ENCODE results near the gene S100PBP.

Gene S100PBP

GRCh38 chr1:32797456-32797855 is 20.0 kb upstream of the S100PBP start:
- no peak overlapping the region for H3K4me2 ChIP-seq (ENCODE audit: low read depth, low read length)
- no peaks in the 10 kb centered on the region for H3K4me1 ChIP-seq (ENCODE audit: low read length)
- H3K9ac ChIP-seq (ENCODE audit: low read length), result no peak overlapping the region
- TF ChIP-seq CTCF (IDR thresholded peaks at IDR 0.05; ENCODE audit: low read length) (no peak), EZH2 (optimal IDR thresholded peaks at IDR 0.05; ENCODE audit: low read depth, low read length) (no peak), EZH2phosphoT487 (IDR thresholded peaks at IDR 0.05; ENCODE audit: low read length) (no peak)
- H3K4me3 ChIP-seq (ENCODE audit: low read length), result no peak overlapping the region
- no peaks in the 10 kb centered on the region for H3K9me2 ChIP-seq (replicated peaks; ENCODE audit: insufficient read depth, low read length)
- H3K79me2 ChIP-seq (ENCODE audit: low read length), result peaks cover 38% of the 10 kb centered on the region
- H4K20me1 ChIP-seq (ENCODE audit: insufficient read depth, low read length), result no peaks in the 10 kb centered on the region; the same call in 1 of the 2 replicates
- H2AFZ ChIP-seq (ENCODE audit: low read length), result no peak overlapping the region
- no peak for DNase-seq
- no peaks in the 10 kb centered on the region for H3K27me3 ChIP-seq (replicated peaks; ENCODE audit: insufficient read depth, low read length)
- no peak overlapping the region for H3K27ac ChIP-seq (ENCODE audit: low read length)
- H3K9me3 ChIP-seq (replicated peaks; ENCODE audit: insufficient read depth, low read length), result no peaks in the 10 kb centered on the region
- H3F3A ChIP-seq (ENCODE audit: insufficient read depth, low read length), result no peaks in the 10 kb centered on the region
- H3K36me3 ChIP-seq (replicated peaks; ENCODE audit: insufficient read depth, low read length), result no peaks in the 10 kb centered on the region; the same call in 1 of the 2 replicates

GRCh38 chr1:32798191-32798590 is 19.3 kb upstream of the S100PBP start:
- TF ChIP-seq EZH2 (optimal IDR thresholded peaks at IDR 0.05; ENCODE audit: low read depth, low read length), result no peak
- no peak for TF ChIP-seq CTCF (IDR thresholded peaks at IDR 0.05; ENCODE audit: low read length)
- no peak for TF ChIP-seq EZH2phosphoT487 (IDR thresholded peaks at IDR 0.05; ENCODE audit: low read length)
- Histone ChIP-seq H3F3A (ENCODE audit: insufficient read depth, low read length) (no peaks in the 10 kb centered on the region), H3K27me3 (replicated peaks; ENCODE audit: insufficient read depth, low read length) (no peaks in the 10 kb centered on the region), H3K9me2 (replicated peaks; ENCODE audit: insufficient read depth, low read length) (no peaks in the 10 kb centered on the region), H3K79me2 (ENCODE audit: low read length) (peaks cover 37% of the 10 kb centered on the region), H3K27ac (ENCODE audit: low read length) (no peak overlapping the region), H3K4me2 (ENCODE audit: low read depth, low read length) (no peak overlapping the region), H3K9ac (ENCODE audit: low read length) (no peak overlapping the region), H3K4me3 (ENCODE audit: low read length) (no peak overlapping the region), H2AFZ (ENCODE audit: low read length) (no peak overlapping the region), H3K36me3 (replicated peaks; ENCODE audit: insufficient read depth, low read length) (no peaks in the 10 kb centered on the region; the same call in 1 of the 2 replicates), H3K4me1 (ENCODE audit: low read length) (no peaks in the 10 kb centered on the region), H3K9me3 (replicated peaks; ENCODE audit: insufficient read depth, low read length) (no peaks in the 10 kb centered on the region), H4K20me1 (ENCODE audit: insufficient read depth, low read length) (no peaks in the 10 kb centered on the region; the same call in 1 of the 2 replicates)
- no peak for DNase-seq

GRCh38 chr1:32798679-32799416 is 18.6 kb upstream of the S100PBP start:
- Histone ChIP-seq H3F3A (ENCODE audit: insufficient read depth, low read length) (no peaks in the 10 kb centered on the region), H4K20me1 (ENCODE audit: insufficient read depth, low read length) (no peaks in the 10 kb centered on the region; the same call in 1 of the 2 replicates), H2AFZ (ENCODE audit: low read length) (no peak overlapping the region), H3K9ac (ENCODE audit: low read length) (no peak overlapping the region), H3K9me2 (replicated peaks; ENCODE audit: insufficient read depth, low read length) (no peaks in the 10 kb centered on the region), H3K79me2 (ENCODE audit: low read length) (peaks cover 37% of the 10 kb centered on the region), H3K9me3 (replicated peaks; ENCODE audit: insufficient read depth, low read length) (no peaks in the 10 kb centered on the region), H3K36me3 (replicated peaks; ENCODE audit: insufficient read depth, low read length) (no peaks in the 10 kb centered on the region; the same call in 1 of the 2 replicates), H3K4me1 (ENCODE audit: low read length) (no peaks in the 10 kb centered on the region), H3K27ac (ENCODE audit: low read length) (no peak overlapping the region), H3K4me3 (ENCODE audit: low read length) (no peak overlapping the region), H3K27me3 (replicated peaks; ENCODE audit: insufficient read depth, low read length) (no peaks in the 10 kb centered on the region), H3K4me2 (ENCODE audit: low read depth, low read length) (no peak overlapping the region)
- TF ChIP-seq CTCF (IDR thresholded peaks at IDR 0.05; ENCODE audit: low read length) (no peak), EZH2 (optimal IDR thresholded peaks at IDR 0.05; ENCODE audit: low read depth, low read length) (no peak), EZH2phosphoT487 (IDR thresholded peaks at IDR 0.05; ENCODE audit: low read length) (no peak)
- DNase-seq, result no peak
